DND-41 (cell line): ENCODE measurements around the gene TPGS2.

Experiments used
- ATAC-seq: fragments of 200-7000 bp; cut with Tn5 transposase; 3 replicates; pipeline ENCODE4 v1.9.1; 2021; ENCODE audit warnings: low read depth; ENCODE audit not compliant: insufficient read depth
- DNase-seq: peaks from one replicate; pipeline ENCODE4 v3.0.0-alpha.2; 2020
- H2AFZ ChIP-seq: 2 replicates; pipeline ENCODE4 v1.6.0; 2012; ENCODE audit warnings: low read depth, low read length
- H3K27ac ChIP-seq: 2 replicates; pipeline ENCODE4 v1.5.1; 2012; ENCODE audit warnings: low read length, inconsistent platforms
- H3K27me3 ChIP-seq: fragments of 200-600 bp; sonication (generic); 2 replicates; pipeline ENCODE4 v1.6.0; 2012; ENCODE audit warnings: low read length, mild to moderate bottlenecking, inconsistent platforms; ENCODE audit not compliant: insufficient read depth, poor library complexity
- H3K36me3 ChIP-seq: 2 replicates; pipeline ENCODE4 v1.5.1; 2012; ENCODE audit warnings: low read length, inconsistent platforms; ENCODE audit not compliant: insufficient read depth
- H3K4me1 ChIP-seq: 2 replicates; pipeline ENCODE4 v1.5.1; 2012; ENCODE audit warnings: mild to moderate bottlenecking, low read length; ENCODE audit not compliant: insufficient read depth
- H3K4me2 ChIP-seq: 2 replicates; pipeline ENCODE4 v1.6.0; 2012; ENCODE audit warnings: mild to moderate bottlenecking, moderate library complexity, low read length, inconsistent platforms; ENCODE audit not compliant: insufficient read depth
- H3K4me3 ChIP-seq, 2 experiments: fragments of 200-600 bp in 1 of 2; shearing (Covaris generic) in 1 of 2; 2 replicates each; pipeline ENCODE4 v1.5.1; 2012 to 2016; ENCODE audit warnings: inconsistent platforms in 2 of 2, low read length in 2 of 2, mild to moderate bottlenecking in 2 of 2, low read depth in 1 of 2, moderate library complexity in 1 of 2
- H3K79me2 ChIP-seq: 2 replicates; pipeline ENCODE4 v1.6.0; 2012; ENCODE audit warnings: low read length, inconsistent platforms; ENCODE audit not compliant: insufficient read depth
- H3K9ac ChIP-seq: 2 replicates; pipeline ENCODE4 v1.6.0; 2012; ENCODE audit warnings: low read depth, mild to moderate bottlenecking, inconsistent platforms, low read length, moderate library complexity
- H3K9me3 ChIP-seq: 2 replicates; pipeline ENCODE4 v1.5.1; 2012; ENCODE audit warnings: low read length, moderate library complexity, mild to moderate bottlenecking, inconsistent platforms; ENCODE audit not compliant: insufficient read depth, severe bottlenecking
- H4K20me1 ChIP-seq: 2 replicates; pipeline ENCODE4 v1.6.0; 2012; ENCODE audit warnings: low read length; ENCODE audit not compliant: insufficient read depth
- EZH2 ChIP-seq: IDR thresholded peaks from 3 replicates; pipeline ENCODE4 v1.6.1; 2012; ENCODE audit warnings: borderline replicate concordance, low read depth, mild to moderate bottlenecking, moderate library complexity, low read length, inconsistent platforms; ENCODE audit not compliant: severe bottlenecking
- TF ChIP-seq, protein P1 (sequence below): IDR thresholded peaks from 2 replicates; pipeline ENCODE4 v1.5.1; 2012; ENCODE audit warnings: borderline replicate concordance, low read length, moderate library complexity, mild to moderate bottlenecking; ENCODE audit not compliant: poor library complexity, severe bottlenecking; ENCODE audit errors: extremely low read depth

Gene TPGS2

DNA sequence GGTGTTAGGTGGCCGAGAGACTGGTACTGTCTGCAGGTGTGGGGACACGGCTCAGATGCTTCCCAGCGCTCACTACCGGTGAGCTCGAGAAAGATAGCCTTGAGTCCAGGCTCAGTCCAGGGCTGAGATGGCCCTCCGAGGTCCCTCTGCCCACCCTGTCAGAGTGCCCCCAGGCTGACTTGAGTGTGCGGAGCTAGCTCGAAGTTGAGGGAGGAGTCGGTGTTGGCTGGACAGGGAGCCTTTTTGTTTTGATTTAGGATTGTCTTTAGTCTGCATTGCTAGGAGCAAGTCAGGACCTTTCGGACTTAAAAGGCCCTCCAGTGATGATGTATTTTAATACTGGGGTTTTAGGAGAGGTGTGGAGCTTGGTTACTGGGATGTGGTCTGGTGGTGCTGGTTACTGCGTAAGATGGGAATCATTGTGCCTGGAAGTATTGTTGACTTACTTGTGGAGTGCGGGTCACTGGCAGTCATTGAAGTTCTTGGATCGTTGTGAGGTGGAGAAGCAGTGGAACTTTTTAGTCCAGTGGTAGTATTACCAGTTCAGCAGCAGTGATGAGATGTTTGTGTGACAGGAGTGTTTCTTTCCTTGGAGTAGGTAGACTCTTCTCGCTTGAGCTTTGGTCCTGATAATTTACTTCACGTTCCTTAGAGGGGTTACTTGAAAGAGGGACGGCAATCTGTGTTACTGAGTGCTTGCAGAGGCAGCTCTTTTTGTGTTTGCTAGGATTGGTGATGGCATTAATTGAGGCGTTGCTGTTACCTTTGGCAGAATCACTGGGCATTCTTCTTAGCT, 758 bp upstream of the TPGS2 start:
- Histone ChIP-seq H3K79me2 (peaks cover 66% of the 10 kb centered on the region), H3K9ac (peak overlapping the region; percentile 81), H3K4me1 (peaks cover 41% of the 10 kb centered on the region), H3K27ac (peak overlapping the region; percentile 89), H3K9me3 (no peaks in the 10 kb centered on the region), H3K4me3 (peak overlapping the region; percentile 56 to 96), H3K4me2 (peak overlapping the region; percentile 91), H3K27me3 (no peaks in the 10 kb centered on the region), H3K36me3 (peaks cover 11% of the 10 kb centered on the region), H4K20me1 (no peaks in the 10 kb centered on the region), H2AFZ (peak overlapping the region; percentile 97)
- ATAC-seq (no peak), DNase-seq (no peak)
- TF ChIP-seq, protein P1, sequence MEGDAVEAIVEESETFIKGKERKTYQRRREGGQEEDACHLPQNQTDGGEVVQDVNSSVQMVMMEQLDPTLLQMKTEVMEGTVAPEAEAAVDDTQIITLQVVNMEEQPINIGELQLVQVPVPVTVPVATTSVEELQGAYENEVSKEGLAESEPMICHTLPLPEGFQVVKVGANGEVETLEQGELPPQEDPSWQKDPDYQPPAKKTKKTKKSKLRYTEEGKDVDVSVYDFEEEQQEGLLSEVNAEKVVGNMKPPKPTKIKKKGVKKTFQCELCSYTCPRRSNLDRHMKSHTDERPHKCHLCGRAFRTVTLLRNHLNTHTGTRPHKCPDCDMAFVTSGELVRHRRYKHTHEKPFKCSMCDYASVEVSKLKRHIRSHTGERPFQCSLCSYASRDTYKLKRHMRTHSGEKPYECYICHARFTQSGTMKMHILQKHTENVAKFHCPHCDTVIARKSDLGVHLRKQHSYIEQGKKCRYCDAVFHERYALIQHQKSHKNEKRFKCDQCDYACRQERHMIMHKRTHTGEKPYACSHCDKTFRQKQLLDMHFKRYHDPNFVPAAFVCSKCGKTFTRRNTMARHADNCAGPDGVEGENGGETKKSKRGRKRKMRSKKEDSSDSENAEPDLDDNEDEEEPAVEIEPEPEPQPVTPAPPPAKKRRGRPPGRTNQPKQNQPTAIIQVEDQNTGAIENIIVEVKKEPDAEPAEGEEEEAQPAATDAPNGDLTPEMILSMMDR = no peak
- TF ChIP-seq EZH2 = no peak

DNA sequence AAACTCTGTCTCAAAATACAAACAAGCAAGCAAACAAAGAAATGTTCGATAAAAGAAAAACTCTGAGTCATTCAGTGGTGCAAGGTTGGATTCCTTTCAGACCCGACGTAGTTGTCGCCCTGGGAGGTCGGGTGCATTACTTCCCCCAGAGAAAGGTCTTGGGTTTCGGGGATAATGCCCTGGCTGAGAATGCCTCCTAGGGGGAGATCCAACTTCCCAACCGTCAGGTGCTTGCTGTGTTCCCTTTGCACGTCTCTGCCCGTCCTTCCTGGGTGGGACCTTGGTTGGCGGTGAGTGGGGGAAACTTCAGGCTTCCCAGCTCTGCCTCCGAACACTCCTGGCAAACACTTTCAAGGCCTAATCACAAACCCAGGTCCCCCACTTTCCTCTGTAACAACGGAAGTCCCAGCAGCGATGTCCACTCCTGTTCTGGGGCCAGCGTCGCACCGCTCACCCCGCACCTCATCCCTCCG, 609 bp downstream of the TPGS2 start:
- Histone ChIP-seq H3K36me3 (peaks cover 21% of the 10 kb centered on the region), H3K4me2 (peak overlapping the region; percentile 91), H3K79me2 (peaks cover 77% of the 10 kb centered on the region), H3K27ac (peak overlapping the region; percentile 89), H2AFZ (peak overlapping the region; percentile 97), H3K27me3 (no peaks in the 10 kb centered on the region), H3K4me1 (peaks cover 41% of the 10 kb centered on the region), H4K20me1 (no peaks in the 10 kb centered on the region; the same call in 1 of the 2 replicates), H3K9me3 (no peaks in the 10 kb centered on the region), H3K4me3 (peak overlapping the region; percentile 56 to 96), H3K9ac (peak overlapping the region; percentile 81)
- peak; percentile 4 for ATAC-seq
- peak; percentile 49 for DNase-seq
- TF ChIP-seq EZH2 = no peak
- TF ChIP-seq, protein P1 = no peak

DNA sequence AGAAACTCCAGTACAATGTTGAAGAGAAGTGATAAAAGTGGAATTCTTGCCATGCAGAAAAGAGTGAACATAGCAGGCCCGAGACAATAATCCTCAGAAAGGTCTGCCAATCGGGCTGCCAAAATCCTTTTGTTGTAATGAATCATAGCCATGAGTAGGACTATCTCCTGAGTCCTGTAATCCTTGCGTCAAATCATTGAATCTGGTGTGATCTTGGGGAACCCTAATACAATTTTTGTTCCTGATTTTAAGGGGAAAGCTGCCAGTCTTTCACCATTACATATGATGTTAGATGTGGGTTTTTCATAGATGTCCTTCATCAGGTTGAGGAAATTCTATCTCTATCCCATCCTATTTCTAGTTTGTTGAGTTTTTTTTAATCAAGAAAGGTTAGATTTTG, 2.2 kb downstream of the TPGS2 start:
- Histone ChIP-seq H3K4me2 (peak overlapping the region; percentile 21), H3K4me1 (peaks cover 39% of the 10 kb centered on the region), H3K79me2 (peaks cover 91% of the 10 kb centered on the region), H4K20me1 (peaks cover 4% of the 10 kb centered on the region; the same call in 1 of the 2 replicates), H3K9ac (no peak overlapping the region), H3K4me3 (no peak overlapping the region), H2AFZ (no peak overlapping the region), H3K9me3 (no peaks in the 10 kb centered on the region), H3K27me3 (no peaks in the 10 kb centered on the region), H3K27ac (no peak overlapping the region), H3K36me3 (peaks cover 35% of the 10 kb centered on the region)
- TF ChIP-seq, protein P1 = no peak
- TF ChIP-seq EZH2 = no peak
- ATAC-seq (no peak), DNase-seq (no peak)
